ENCODE data around the gene RNF112. TPM values are rescaled to one million over a fixed set of nuclear protein-coding genes. Genes with fewer than 3 reads are reported as not detected.

RNF112 gene
- total RNA-seq, 5 donors from 2014 or later (not counting 1 experiment from before 2014, with no cell fraction given): 0.40 to 1.8 (median 1.2) TPM

- Mint-ChIP-seq H3K4me3 (no peak overlapping the region), H3K9me3 (no peaks in the 10 kb centered on the region), H3K27me3 (peaks cover 0 to 5% of the 10 kb centered on the region in 2 donors), H3K36me3 (no peaks in the 10 kb centered on the region), H3K27ac (no peak overlapping the region), H3K4me1 (peaks cover 0 to 15% (median 3%) of the 10 kb centered on the region in 3 donors)
- H3K9me3 ChIP-seq: no peaks in the 10 kb centered on the region
- 100% methylated on average over 1 of the region's 5 CpGs for WGBS (ENCODE audit: insufficient coverage)
- no peaks in the 10 kb centered on the region for H3K4me1 ChIP-seq (ENCODE audit: control insufficient read depth in 1 of 2, extremely low read depth in 1 of 2, insufficient read depth in 2 of 2, low read length in 2 of 2)
- CTCF ChIA-PET: no interaction called here
- POLR2A ChIA-PET: no interaction called here
- no peak overlapping the region for H3K4me3 ChIP-seq (ENCODE audit: control insufficient read depth in 1 of 2, extremely low read depth in 1 of 2, low read length in 1 of 2)
- ATAC-seq (replicated peaks in 1 of 4) (no peak), DNase-seq (no peak)
- no peaks in the 10 kb centered on the region for H3K36me3 ChIP-seq (ENCODE audit: control insufficient read depth in 2 of 2, extremely low read depth in 1 of 2, insufficient read depth in 1 of 2, low read length in 1 of 2)
- H3K27me3 ChIP-seq (replicated peaks in 1 of 2; ENCODE audit: control insufficient read depth in 2 of 2, extremely low read depth in 1 of 2, insufficient read depth in 2 of 2, low read length in 1 of 2): peaks cover 0 to 34% of the 10 kb centered on the region in 2 experiments
- H3K27ac ChIP-seq (ENCODE audit: low read length): no peak overlapping the region
These were observed 2.7 kb downstream of the RNF112 start for GRCh38 chr17:19413761-19414160.

DNA sequence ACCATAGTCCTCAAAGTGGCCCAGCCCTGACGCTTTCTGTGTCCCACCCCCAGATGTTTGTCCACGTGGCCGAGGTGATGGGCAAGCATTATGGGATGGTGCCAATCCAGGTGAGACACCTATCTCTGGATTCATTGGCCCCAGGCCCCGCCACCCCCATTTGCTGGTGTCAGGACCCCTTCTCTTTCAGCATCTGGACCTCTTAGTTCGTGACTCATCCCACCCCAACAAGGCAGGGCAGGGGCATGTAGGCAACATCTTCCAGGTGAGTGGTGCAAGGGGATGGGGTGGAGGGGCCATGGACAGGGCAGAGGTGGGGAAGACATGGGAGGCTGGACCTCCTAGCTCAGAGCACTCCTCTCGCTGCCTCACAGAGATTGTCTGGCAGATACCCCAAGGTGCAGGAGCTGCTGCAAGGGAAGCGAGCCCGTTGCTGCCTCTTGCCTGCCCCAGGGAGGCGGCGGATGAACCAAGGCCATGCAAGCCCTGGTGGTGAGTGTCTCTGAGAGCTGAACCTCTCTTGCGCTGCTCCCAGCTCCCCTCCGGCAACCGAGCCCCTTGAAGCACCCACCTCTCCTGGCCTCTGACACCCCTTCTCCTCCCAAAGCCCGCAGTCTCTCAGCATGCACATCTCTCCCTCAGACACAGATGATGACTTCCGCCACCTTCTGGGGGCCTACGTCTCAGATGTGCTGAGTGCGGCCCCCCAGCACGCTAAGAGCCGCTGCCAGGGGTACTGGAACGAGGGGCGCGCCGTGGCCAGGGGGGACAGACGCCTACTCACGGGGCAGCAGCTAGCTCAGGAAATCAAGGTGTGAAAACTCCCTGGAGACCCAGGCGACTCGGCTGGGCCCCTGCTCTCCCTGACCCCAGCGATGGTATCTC is 3.6 kb downstream of the RNF112 start:
- ChIA-PET CTCF (no interaction called here), POLR2A (interaction anchor here in 1 of 2 donors (0.5 kb wide), 1 partner anchor 250 kb away, joined by 3 read pairs; no protein-coding TSS in a partner anchor)
- no peak overlapping the region for H3K4me3 Mint-ChIP-seq
- H3K9me3 ChIP-seq: no peaks in the 10 kb centered on the region
- no peak for DNase-seq
- no peak overlapping the region for H3K27ac Mint-ChIP-seq
- no peak for ATAC-seq (replicated peaks in 1 of 4)
- no peaks in the 10 kb centered on the region for H3K36me3 ChIP-seq (ENCODE audit: control insufficient read depth in 2 of 2, extremely low read depth in 1 of 2, insufficient read depth in 1 of 2, low read length in 1 of 2)
- no peaks in the 10 kb centered on the region for H3K4me1 ChIP-seq (ENCODE audit: control insufficient read depth in 1 of 2, extremely low read depth in 1 of 2, insufficient read depth in 2 of 2, low read length in 2 of 2)
- H3K4me3 ChIP-seq (ENCODE audit: control insufficient read depth in 1 of 2, extremely low read depth in 1 of 2, low read length in 1 of 2): no peak overlapping the region
- no peaks in the 10 kb centered on the region for H3K9me3 Mint-ChIP-seq
- H3K27me3 ChIP-seq (replicated peaks in 1 of 2; ENCODE audit: control insufficient read depth in 2 of 2, extremely low read depth in 1 of 2, insufficient read depth in 2 of 2, low read length in 1 of 2): peaks cover 0 to 34% of the 10 kb centered on the region in 2 experiments
- H3K36me3 Mint-ChIP-seq: no peaks in the 10 kb centered on the region
- H3K4me1 Mint-ChIP-seq: peaks cover 0 to 16% (median 3%) of the 10 kb centered on the region in 3 donors
- 85% methylated on average over 24 of the region's 28 CpGs for WGBS (ENCODE audit: insufficient coverage)
- H3K27me3 Mint-ChIP-seq: peaks cover 0 to 5% of the 10 kb centered on the region in 2 donors
- H3K27ac ChIP-seq (ENCODE audit: low read length): no peak overlapping the region

GRCh38 chr17:19415311-19415710 is 4.3 kb downstream of the RNF112 start:
- H3K4me1 ChIP-seq (ENCODE audit: control insufficient read depth in 1 of 2, extremely low read depth in 1 of 2, insufficient read depth in 2 of 2, low read length in 2 of 2): no peaks in the 10 kb centered on the region
- ChIA-PET CTCF (no interaction called here), POLR2A (no interaction called here)

DNA sequence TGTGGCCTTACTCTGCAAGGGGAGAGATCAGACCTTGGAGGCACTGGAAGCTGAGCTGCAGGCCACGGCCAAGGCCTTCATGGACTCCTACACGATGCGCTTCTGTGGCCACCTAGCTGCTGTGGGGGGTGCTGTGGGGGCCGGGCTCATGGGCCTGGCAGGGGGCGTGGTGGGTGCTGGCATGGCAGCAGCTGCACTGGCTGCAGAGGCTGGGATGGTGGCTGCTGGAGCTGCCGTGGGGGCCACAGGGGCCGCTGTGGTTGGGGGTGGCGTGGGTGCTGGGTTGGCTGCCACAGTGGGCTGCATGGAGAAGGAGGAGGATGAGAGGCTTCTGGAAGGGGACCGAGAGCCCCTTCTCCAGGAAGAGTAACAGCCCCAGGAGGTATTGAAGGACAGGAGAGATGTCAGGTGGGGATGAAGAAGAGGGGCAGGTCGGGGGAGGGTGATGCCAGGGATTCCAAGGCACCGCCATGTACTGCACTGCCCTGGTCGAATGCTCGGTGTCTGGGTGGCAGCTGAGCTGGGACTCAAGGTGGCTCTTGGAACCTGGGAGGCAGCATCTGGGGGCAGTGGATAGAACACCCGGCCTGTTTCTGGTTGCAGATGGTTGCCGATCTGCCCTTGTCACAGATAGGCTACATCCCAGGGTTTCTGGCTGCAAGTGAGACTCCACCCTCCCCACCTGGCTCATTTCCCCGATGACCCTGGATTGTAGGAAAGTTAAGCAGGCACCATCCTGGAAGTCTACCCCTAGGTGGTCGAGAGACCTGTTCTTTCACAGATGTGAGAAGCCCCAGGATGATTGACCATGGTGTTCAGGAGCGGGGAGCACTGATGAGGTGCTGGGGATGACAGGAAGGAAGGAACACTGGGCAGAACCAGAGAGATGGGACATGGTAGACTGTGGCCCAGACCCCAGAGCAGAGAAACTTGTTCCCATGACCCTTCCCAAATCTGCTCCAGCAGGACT is 5.1 kb downstream of the RNF112 start:
- H3K27me3 ChIP-seq (replicated peaks in 1 of 2; ENCODE audit: control insufficient read depth in 2 of 2, extremely low read depth in 1 of 2, insufficient read depth in 2 of 2, low read length in 1 of 2): peaks cover 0 to 30% of the 10 kb centered on the region in 2 experiments
- H3K36me3 ChIP-seq (ENCODE audit: control insufficient read depth in 2 of 2, extremely low read depth in 1 of 2, insufficient read depth in 1 of 2, low read length in 1 of 2): no peaks in the 10 kb centered on the region
- WGBS (ENCODE audit: insufficient coverage): 88% methylated on average over 12 of the region's 18 CpGs
- Mint-ChIP-seq H3K27me3 (peaks cover 0 to 5% of the 10 kb centered on the region in 2 donors), H3K4me1 (peaks cover 0 to 16% (median 3%) of the 10 kb centered on the region in 3 donors), H3K36me3 (no peaks in the 10 kb centered on the region), H3K27ac (no peak overlapping the region), H3K9me3 (no peaks in the 10 kb centered on the region), H3K4me3 (no peak overlapping the region)
- POLR2A ChIA-PET: no interaction called here
- DNase-seq: no peak
- H3K27ac ChIP-seq (ENCODE audit: low read length): no peak overlapping the region
- no peaks in the 10 kb centered on the region for H3K9me3 ChIP-seq
- H3K4me1 ChIP-seq (ENCODE audit: control insufficient read depth in 1 of 2, extremely low read depth in 1 of 2, insufficient read depth in 2 of 2, low read length in 2 of 2): no peaks in the 10 kb centered on the region
- no peak for ATAC-seq (replicated peaks in 1 of 4)
- no peak overlapping the region for H3K4me3 ChIP-seq (ENCODE audit: control insufficient read depth in 1 of 2, extremely low read depth in 1 of 2, low read length in 1 of 2)
- CTCF ChIA-PET: no interaction called here

More at GRCh38 chr17:19415311-19415710, 4.3 kb downstream of the RNF112 start:
- Histone ChIP-seq H3K9me3 (no peaks in the 10 kb centered on the region), H3K27ac (ENCODE audit: low read length) (no peak overlapping the region), H3K27me3 (replicated peaks in 1 of 2; ENCODE audit: control insufficient read depth in 2 of 2, extremely low read depth in 1 of 2, insufficient read depth in 2 of 2, low read length in 1 of 2) (peaks cover 0 to 34% of the 10 kb centered on the region in 2 experiments), H3K4me3 (ENCODE audit: control insufficient read depth in 1 of 2, extremely low read depth in 1 of 2, low read length in 1 of 2) (no peak overlapping the region), H3K36me3 (ENCODE audit: control insufficient read depth in 2 of 2, extremely low read depth in 1 of 2, insufficient read depth in 1 of 2, low read length in 1 of 2) (no peaks in the 10 kb centered on the region)
- H3K27me3 Mint-ChIP-seq: peaks cover 0 to 5% of the 10 kb centered on the region in 2 donors
- H3K9me3 Mint-ChIP-seq: no peaks in the 10 kb centered on the region
- H3K36me3 Mint-ChIP-seq: no peaks in the 10 kb centered on the region
- H3K27ac Mint-ChIP-seq: no peak overlapping the region
- no peak for DNase-seq
- peaks cover 0 to 16% (median 3%) of the 10 kb centered on the region in 3 donors for H3K4me1 Mint-ChIP-seq
- WGBS (ENCODE audit: insufficient coverage): 66% methylated on average over 13 of the region's 13 CpGs
- ATAC-seq (replicated peaks in 1 of 4): no peak
- no peak overlapping the region for H3K4me3 Mint-ChIP-seq

GRCh38 chr17:19417611-19418010 is 6.6 kb downstream of the RNF112 start:
- H3K27ac ChIP-seq (ENCODE audit: low read length): no peak overlapping the region
- Mint-ChIP-seq H3K36me3 (no peaks in the 10 kb centered on the region), H3K4me1 (peaks cover 0 to 16% (median 3%) of the 10 kb centered on the region in 3 donors), H3K4me3 (no peak overlapping the region), H3K27me3 (peaks cover 0 to 3% of the 10 kb centered on the region in 2 donors), H3K27ac (no peak overlapping the region), H3K9me3 (no peaks in the 10 kb centered on the region)
- ChIA-PET CTCF (no interaction called here), POLR2A (no interaction called here)
- no peaks in the 10 kb centered on the region for H3K9me3 ChIP-seq
- H3K4me3 ChIP-seq (ENCODE audit: control insufficient read depth in 1 of 2, extremely low read depth in 1 of 2, low read length in 1 of 2): no peak overlapping the region
- ATAC-seq (replicated peaks in 1 of 4) (no peak), DNase-seq (peak in 1 of 35 experiments; percentile 5)
- H3K36me3 ChIP-seq (ENCODE audit: control insufficient read depth in 2 of 2, extremely low read depth in 1 of 2, insufficient read depth in 1 of 2, low read length in 1 of 2): no peaks in the 10 kb centered on the region
- no peaks in the 10 kb centered on the region for H3K4me1 ChIP-seq (ENCODE audit: control insufficient read depth in 1 of 2, extremely low read depth in 1 of 2, insufficient read depth in 2 of 2, low read length in 2 of 2)
- 47% methylated on average over 3 of the region's 3 CpGs for WGBS (ENCODE audit: insufficient coverage)
- peaks cover 0 to 23% of the 10 kb centered on the region in 2 experiments for H3K27me3 ChIP-seq (replicated peaks in 1 of 2; ENCODE audit: control insufficient read depth in 2 of 2, extremely low read depth in 1 of 2, insufficient read depth in 2 of 2, low read length in 1 of 2)

GRCh38 chr17:19418251-19418992 is 7.4 kb downstream of the RNF112 start:
- no peak overlapping the region for H3K4me3 ChIP-seq (ENCODE audit: control insufficient read depth in 1 of 2, extremely low read depth in 1 of 2, low read length in 1 of 2)
- ChIA-PET CTCF (no interaction called here), POLR2A (no interaction called here)
- Mint-ChIP-seq H3K9me3 (no peaks in the 10 kb centered on the region), H3K4me1 (peaks cover 0 to 16% (median 3%) of the 10 kb centered on the region in 3 donors), H3K36me3 (no peaks in the 10 kb centered on the region), H3K27me3 (peaks cover 0 to 4% of the 10 kb centered on the region in 2 donors), H3K27ac (no peak overlapping the region), H3K4me3 (no peak overlapping the region)
- no peaks in the 10 kb centered on the region for H3K4me1 ChIP-seq (ENCODE audit: control insufficient read depth in 1 of 2, extremely low read depth in 1 of 2, insufficient read depth in 2 of 2, low read length in 2 of 2)
- no peak overlapping the region for H3K27ac ChIP-seq (ENCODE audit: low read length)
- no peak for ATAC-seq (replicated peaks in 1 of 4)
- 46% methylated on average over 5 of the region's 7 CpGs for whole genome bisulfite sequencing (ENCODE audit: insufficient coverage)
- H3K36me3 ChIP-seq (ENCODE audit: control insufficient read depth in 2 of 2, extremely low read depth in 1 of 2, insufficient read depth in 1 of 2, low read length in 1 of 2): no peaks in the 10 kb centered on the region
- peaks cover 0 to 20% of the 10 kb centered on the region in 2 experiments for H3K27me3 ChIP-seq (replicated peaks in 1 of 2; ENCODE audit: control insufficient read depth in 2 of 2, extremely low read depth in 1 of 2, insufficient read depth in 2 of 2, low read length in 1 of 2)
- peak in 2 of 35 experiments; percentile 15 to 19 for DNase-seq
- no peaks in the 10 kb centered on the region for H3K9me3 ChIP-seq
